SK-N-SH (cell line): Measurements from ENCODE around the gene SASH1. TPM values are rescaled to one million over a fixed set of nuclear protein-coding genes. Genes with fewer than 3 reads are reported as not detected.

Experiments used
- CTCF ChIA-PET: fragments of 300-600, 350-600 bp; formaldehyde crosslinking; extraction: SDS; loops from one replicate; lab custom pipeline; 2021; lab: Yijun Ruan, JAX
- POLR2A ChIA-PET: fragments of 350-600 bp; sonication (Branson Sonifier 250); formaldehyde crosslinking; extraction: SDS; loops from one replicate; lab custom pipeline; 2020; ENCODE audit warnings: antibody characterized with exemption, inconsistent platforms; lab: Yijun Ruan, JAX
- DNase-seq: peaks from one replicate; pipeline ENCODE4 v3.0.0; 2012
- H2AFZ ChIP-seq: fragments of 200-600 bp; sonication (generic); 2 replicates; pipeline ENCODE4 v1.8.1; 2016; ENCODE audit warnings: antibody characterized with exemption, mild to moderate bottlenecking, low read depth
- H3F3A ChIP-seq: fragments of 200-600 bp; sonication (generic); replicated peaks from 2 replicates; pipeline ENCODE3; 2016; ENCODE audit warnings: antibody characterized with exemption, mild to moderate bottlenecking; ENCODE audit not compliant: insufficient read depth
- H3K27ac ChIP-seq, 2 experiments: fragments of 200-500 bp in 1 of 2; fragments of 200-600 bp in 1 of 2; sonication (Bioruptor generic) in 1 of 2; sonication (generic), shearing (Covaris generic) in 1 of 2; 2 replicates each; pipeline versions ENCODE4 v1.5.1 to v1.6.1; 2014 to 2016; ENCODE audit warnings: low read depth in 2 of 2, inconsistent platforms in 1 of 2, low read length in 1 of 2, mild to moderate bottlenecking in 1 of 2, mixed read lengths in 1 of 2
- H3K27me3 ChIP-seq: fragments of 200-600 bp; sonication (generic), shearing (Covaris generic); 2 replicates; pipeline ENCODE4 v1.6.1; 2016; ENCODE audit warnings: mixed run types; ENCODE audit not compliant: insufficient read depth
- H3K36me3 ChIP-seq, 2 experiments: fragments of 200-500 bp in 1 of 2; fragments of 200-600 bp in 1 of 2; sonication (Bioruptor generic) in 1 of 2; sonication (generic) in 1 of 2; replicated peaks in 1 of 2; 2 replicates each; pipeline versions ENCODE3 to v1.5.1; 2014 to 2016; ENCODE audit warnings: low read length in 1 of 2, mild to moderate bottlenecking in 1 of 2; ENCODE audit not compliant: insufficient read depth in 2 of 2, control insufficient read depth in 1 of 2
- H3K4me1 ChIP-seq, 2 experiments: fragments of 200-500 bp in 1 of 2; fragments of 200-600 bp in 1 of 2; sonication (Bioruptor generic) in 1 of 2; sonication (generic), shearing (Covaris generic) in 1 of 2; 2 replicates each; pipeline versions ENCODE4 v1.5.1 to v1.6.1; 2014 to 2016; ENCODE audit warnings: low read depth in 1 of 2, low read length in 1 of 2, mixed run types in 1 of 2; ENCODE audit not compliant: insufficient read depth in 2 of 2, control insufficient read depth in 1 of 2
- H3K4me2 ChIP-seq: fragments of 200-600 bp; sonication (generic), shearing (Covaris generic); 2 replicates; pipeline ENCODE4 v1.6.1; 2017; ENCODE audit warnings: mixed run types
- H3K4me3 ChIP-seq, 2 experiments: fragments of 200-500 bp in 1 of 2; fragments of 200-600 bp in 1 of 2; sonication (Bioruptor generic) in 1 of 2; sonication (generic), shearing (Covaris generic) in 1 of 2; 2 replicates each; pipeline versions ENCODE4 v1.5.1 to v1.8.1; 2014 to 2016; ENCODE audit warnings: low read depth in 2 of 2, inconsistent platforms in 1 of 2, low read length in 1 of 2, mild to moderate bottlenecking in 1 of 2, mixed read lengths in 1 of 2, moderate library complexity in 1 of 2
- H3K79me2 ChIP-seq: fragments of 200-600 bp; sonication (generic); 2 replicates; pipeline ENCODE4 v1.8.1; 2017; ENCODE audit warnings: mild to moderate bottlenecking; ENCODE audit not compliant: insufficient read depth
- H3K9ac ChIP-seq: fragments of 200-600 bp; sonication (generic); 2 replicates; pipeline ENCODE4 v1.6.1; 2017; ENCODE audit warnings: mixed run types
- H3K9me2 ChIP-seq: fragments of 200-600 bp; sonication (generic); 2 replicates; pipeline ENCODE4 v1.6.1; 2017; ENCODE audit warnings: mixed run types
- H3K9me3 ChIP-seq: fragments of 200-600 bp; sonication (generic); 2 replicates; pipeline ENCODE4 v1.6.1; 2017; ENCODE audit warnings: mixed run types, mild to moderate bottlenecking, moderate library complexity
- H4K20me1 ChIP-seq: fragments of 200-600 bp; sonication (generic); 2 replicates; pipeline ENCODE4 v1.6.1; 2017; ENCODE audit warnings: mild to moderate bottlenecking, mixed run types; ENCODE audit not compliant: insufficient read depth
- EP300 ChIP-seq, 2 experiments: IDR thresholded peaks; 2 replicates each; pipeline versions ENCODE4 v1.4.0 to v1.6.1; 2012; ENCODE audit warnings: borderline replicate concordance in 1 of 2, low read depth in 1 of 2, low read length in 1 of 2
- FOSL2 ChIP-seq: IDR thresholded peaks from 2 replicates; pipeline ENCODE4 v1.4.0; 2012; ENCODE audit warnings: low read depth, mild to moderate bottlenecking, moderate library complexity, borderline replicate concordance
- FOXJ3 ChIP-seq: sonication (generic); formaldehyde crosslinking; IDR thresholded peaks from 2 replicates; pipeline ENCODE4 v1.5.1; 2020; ENCODE audit warnings: mild to moderate bottlenecking, missing genetic modification reagents
- FOXM1 ChIP-seq: IDR thresholded peaks from 2 replicates; pipeline ENCODE4 v1.4.0; 2012; ENCODE audit warnings: low read depth, mild to moderate bottlenecking
- GABPA ChIP-seq: IDR thresholded peaks from 2 replicates; pipeline ENCODE4 v1.4.0; 2012; ENCODE audit warnings: low read depth, mild to moderate bottlenecking
- NRF1 ChIP-seq: IDR thresholded peaks from 2 replicates; pipeline ENCODE4 v1.6.1; 2012; ENCODE audit warnings: low read depth, mild to moderate bottlenecking, low read length
- RCOR1 ChIP-seq: fragments of 150-350 bp; IDR thresholded peaks from 2 replicates; pipeline ENCODE4 v1.6.1; 2017; ENCODE audit warnings: antibody characterized with exemption, low read length
- SIN3A ChIP-seq: IDR thresholded peaks from 2 replicates; pipeline ENCODE4 v1.6.1; 2012; ENCODE audit warnings: low read depth, mild to moderate bottlenecking, low read length, moderate library complexity, borderline replicate concordance
- SMC3 ChIP-seq: IDR thresholded peaks from 2 replicates; pipeline ENCODE4 v1.6.1; 2012; ENCODE audit warnings: low read depth, low read length, improper control_type of control experiment
- TEAD4 ChIP-seq: IDR thresholded peaks from 2 replicates; pipeline ENCODE4 v1.4.0; 2012; ENCODE audit warnings: mild to moderate bottlenecking, borderline replicate concordance; ENCODE audit not compliant: insufficient read depth
- YY1 ChIP-seq: IDR thresholded peaks from 2 replicates; pipeline ENCODE4 v1.4.0; 2012; ENCODE audit warnings: low read depth, mild to moderate bottlenecking
- WGBS: methylation state at CpG from one replicate; pipeline ENCODE4 v1.1.6; 2017; ENCODE audit warnings: low lambda C conversion rate; 5-methylcytosine and 5-hydroxymethylcytosine counted together
- polyA plus RNA-seq, 3 experiments: library from polyadenylated mRNA; depleted of rRNA; stranded (reverse); fragments of >200 nt; gene quantifications; 2 replicates each; pipeline ENCODE4 v1.2.3, GENCODE V29; 2012
- TF ChIP-seq, protein P1 (sequence below): IDR thresholded peaks from 2 replicates; pipeline ENCODE4 v1.6.1; 2012; ENCODE audit warnings: mild to moderate bottlenecking, low read depth, low read length, moderate library complexity
- TF ChIP-seq, protein P2 (sequence below): IDR thresholded peaks from 2 replicates; pipeline ENCODE4 v1.4.0; 2012; ENCODE audit warnings: low read depth
- TF ChIP-seq, protein P3 (sequence below): fragments of 200-600 bp; sonication (generic); IDR thresholded peaks from 2 replicates; pipeline ENCODE4 v1.6.1; 2017; ENCODE audit warnings: antibody characterized with exemption, mild to moderate bottlenecking, moderate library complexity

Gene SASH1
- polyA plus RNA-seq, 1 of the 3 experiments (the other 2 are of a cell fraction): 19.8 TPM

DNA sequence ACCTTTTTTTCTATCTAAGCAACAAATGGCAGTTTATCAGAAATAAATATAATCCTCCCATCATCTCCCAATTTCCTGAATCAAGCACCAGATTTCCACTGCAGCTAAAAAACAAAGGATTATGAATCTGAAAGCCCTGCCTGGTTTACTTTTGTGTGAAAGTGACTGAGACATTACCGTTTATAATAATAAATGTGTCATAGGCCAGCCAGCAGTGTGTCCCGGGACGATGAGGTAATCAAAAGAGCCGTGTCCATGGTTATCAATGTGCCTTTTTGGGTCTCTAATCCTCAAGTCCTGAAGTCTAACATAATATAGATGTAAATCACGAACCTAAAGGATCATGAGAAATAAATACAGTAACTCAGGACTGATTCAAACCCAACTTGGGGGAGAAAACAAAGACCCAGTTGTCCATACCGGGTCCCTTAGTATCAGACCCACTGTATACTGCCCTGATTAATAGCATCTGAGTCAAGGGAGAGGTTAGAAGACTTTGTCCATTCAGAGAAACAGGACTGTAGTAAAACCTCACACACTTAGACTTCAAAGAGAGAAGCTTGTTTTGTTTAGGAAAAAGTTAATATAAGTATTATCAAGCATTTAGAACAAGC lies 149.1 kb downstream of the SASH1 start:
- ChIA-PET CTCF (no interaction called here), POLR2A (no interaction called here)
- Histone ChIP-seq H4K20me1 (no peaks in the 10 kb centered on the region), H3K27ac (peak overlapping the region in 1 of 2 experiments; percentile 81; a peak in 2 of 4 replicates), H3K9me2 (no peaks in the 10 kb centered on the region), H3K4me1 (no peaks in the 10 kb centered on the region; a peak in 1 of 4 replicates), H3K79me2 (peaks cover 36% of the 10 kb centered on the region), H3K36me3 (peaks cover 0 to 26% of the 10 kb centered on the region in 2 experiments), H3K9me3 (no peaks in the 10 kb centered on the region; the same call in 1 of the 2 replicates), H3F3A (peaks cover 20% of the 10 kb centered on the region), H3K4me2 (peak overlapping the region; percentile 41), H3K9ac (peak overlapping the region; percentile 39; the same call in 1 of the 2 replicates), H3K4me3 (no peak overlapping the region), H2AFZ (no peak overlapping the region), H3K27me3 (no peaks in the 10 kb centered on the region)
- WGBS: 28% methylated on average over 6 of the region's 6 CpGs
- TF ChIP-seq FOSL2 (no peak), FOXM1 (no peak)
- DNase-seq: no peak

DNA sequence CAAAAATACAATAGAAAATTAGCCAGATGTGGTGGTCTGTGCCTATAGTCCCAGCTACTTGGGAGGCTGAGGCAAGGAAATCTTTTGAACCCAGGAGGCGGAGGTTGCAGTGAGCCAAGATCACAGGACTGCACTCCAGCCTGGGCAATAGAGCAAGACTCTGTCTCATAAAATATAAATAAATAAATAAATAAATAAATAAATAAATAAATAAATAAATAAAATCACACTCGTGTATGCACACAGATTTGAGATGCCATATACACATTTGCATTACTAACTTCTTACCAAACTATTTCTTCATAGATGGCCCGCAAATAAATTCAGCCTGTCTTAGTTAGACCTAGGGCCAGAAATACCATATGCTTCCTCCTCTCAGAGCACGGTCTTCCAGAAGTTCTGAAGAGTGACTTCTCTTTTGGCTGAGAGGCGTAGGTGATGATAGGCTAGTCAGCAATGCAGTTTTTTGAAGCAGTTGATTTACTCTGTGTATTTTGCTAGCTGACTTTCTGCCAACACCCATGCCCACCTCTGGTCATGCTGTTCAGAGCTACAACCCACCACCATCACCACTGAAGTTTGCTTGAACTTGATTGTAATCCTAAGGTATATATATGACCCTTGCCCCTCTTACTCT lies 150.1 kb downstream of the SASH1 start:
- Histone ChIP-seq H3F3A (peaks cover 26% of the 10 kb centered on the region), H3K79me2 (peaks cover 36% of the 10 kb centered on the region)
- TF ChIP-seq, protein P1, sequence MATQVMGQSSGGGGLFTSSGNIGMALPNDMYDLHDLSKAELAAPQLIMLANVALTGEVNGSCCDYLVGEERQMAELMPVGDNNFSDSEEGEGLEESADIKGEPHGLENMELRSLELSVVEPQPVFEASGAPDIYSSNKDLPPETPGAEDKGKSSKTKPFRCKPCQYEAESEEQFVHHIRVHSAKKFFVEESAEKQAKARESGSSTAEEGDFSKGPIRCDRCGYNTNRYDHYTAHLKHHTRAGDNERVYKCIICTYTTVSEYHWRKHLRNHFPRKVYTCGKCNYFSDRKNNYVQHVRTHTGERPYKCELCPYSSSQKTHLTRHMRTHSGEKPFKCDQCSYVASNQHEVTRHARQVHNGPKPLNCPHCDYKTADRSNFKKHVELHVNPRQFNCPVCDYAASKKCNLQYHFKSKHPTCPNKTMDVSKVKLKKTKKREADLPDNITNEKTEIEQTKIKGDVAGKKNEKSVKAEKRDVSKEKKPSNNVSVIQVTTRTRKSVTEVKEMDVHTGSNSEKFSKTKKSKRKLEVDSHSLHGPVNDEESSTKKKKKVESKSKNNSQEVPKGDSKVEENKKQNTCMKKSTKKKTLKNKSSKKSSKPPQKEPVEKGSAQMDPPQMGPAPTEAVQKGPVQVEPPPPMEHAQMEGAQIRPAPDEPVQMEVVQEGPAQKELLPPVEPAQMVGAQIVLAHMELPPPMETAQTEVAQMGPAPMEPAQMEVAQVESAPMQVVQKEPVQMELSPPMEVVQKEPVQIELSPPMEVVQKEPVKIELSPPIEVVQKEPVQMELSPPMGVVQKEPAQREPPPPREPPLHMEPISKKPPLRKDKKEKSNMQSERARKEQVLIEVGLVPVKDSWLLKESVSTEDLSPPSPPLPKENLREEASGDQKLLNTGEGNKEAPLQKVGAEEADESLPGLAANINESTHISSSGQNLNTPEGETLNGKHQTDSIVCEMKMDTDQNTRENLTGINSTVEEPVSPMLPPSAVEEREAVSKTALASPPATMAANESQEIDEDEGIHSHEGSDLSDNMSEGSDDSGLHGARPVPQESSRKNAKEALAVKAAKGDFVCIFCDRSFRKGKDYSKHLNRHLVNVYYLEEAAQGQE: no peak
- TF ChIP-seq GABPA: no peak
- TF ChIP-seq FOXM1: no peak
- no peak for TF ChIP-seq SIN3A
- no peak for TF ChIP-seq SMC3
- TF ChIP-seq YY1: no peak
- no peak for TF ChIP-seq FOXJ3 (CRISPR knock-in tag)
- no peak for TF ChIP-seq NRF1
- TF ChIP-seq, protein P2, sequence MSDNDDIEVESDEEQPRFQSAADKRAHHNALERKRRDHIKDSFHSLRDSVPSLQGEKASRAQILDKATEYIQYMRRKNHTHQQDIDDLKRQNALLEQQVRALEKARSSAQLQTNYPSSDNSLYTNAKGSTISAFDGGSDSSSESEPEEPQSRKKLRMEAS: no peak
- TF ChIP-seq, protein P3, sequence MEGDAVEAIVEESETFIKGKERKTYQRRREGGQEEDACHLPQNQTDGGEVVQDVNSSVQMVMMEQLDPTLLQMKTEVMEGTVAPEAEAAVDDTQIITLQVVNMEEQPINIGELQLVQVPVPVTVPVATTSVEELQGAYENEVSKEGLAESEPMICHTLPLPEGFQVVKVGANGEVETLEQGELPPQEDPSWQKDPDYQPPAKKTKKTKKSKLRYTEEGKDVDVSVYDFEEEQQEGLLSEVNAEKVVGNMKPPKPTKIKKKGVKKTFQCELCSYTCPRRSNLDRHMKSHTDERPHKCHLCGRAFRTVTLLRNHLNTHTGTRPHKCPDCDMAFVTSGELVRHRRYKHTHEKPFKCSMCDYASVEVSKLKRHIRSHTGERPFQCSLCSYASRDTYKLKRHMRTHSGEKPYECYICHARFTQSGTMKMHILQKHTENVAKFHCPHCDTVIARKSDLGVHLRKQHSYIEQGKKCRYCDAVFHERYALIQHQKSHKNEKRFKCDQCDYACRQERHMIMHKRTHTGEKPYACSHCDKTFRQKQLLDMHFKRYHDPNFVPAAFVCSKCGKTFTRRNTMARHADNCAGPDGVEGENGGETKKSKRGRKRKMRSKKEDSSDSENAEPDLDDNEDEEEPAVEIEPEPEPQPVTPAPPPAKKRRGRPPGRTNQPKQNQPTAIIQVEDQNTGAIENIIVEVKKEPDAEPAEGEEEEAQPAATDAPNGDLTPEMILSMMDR: no peak
- no peak for TF ChIP-seq EP300 (IDR thresholded peaks at IDR 0.05; ENCODE audit: borderline replicate concordance in 1 of 2, low read depth in 1 of 2, low read length in 1 of 2)
- no peak for TF ChIP-seq RCOR1
- TF ChIP-seq TEAD4: no peak
- TF ChIP-seq, all 33 proteins: peak for 0
- H3K9me3 ChIP-seq: no peaks in the 10 kb centered on the region; the same call in 1 of the 2 replicates
- peak overlapping the region in 1 of 2 experiments; percentile 81; a peak in 2 of 4 replicates for H3K27ac ChIP-seq
- peaks cover 0 to 3% of the 10 kb centered on the region in 2 experiments; a peak in 1 of 4 replicates for H3K4me1 ChIP-seq
- H2AFZ ChIP-seq: no peak overlapping the region
- DNase-seq: no peak
- H3K9me2 ChIP-seq: no peaks in the 10 kb centered on the region
- H3K9ac ChIP-seq: no peak overlapping the region
- ChIA-PET POLR2A (no interaction called here), CTCF (no interaction called here)
- no peaks in the 10 kb centered on the region for H4K20me1 ChIP-seq
- no peaks in the 10 kb centered on the region for H3K27me3 ChIP-seq
- 74% methylated on average over 5 of the region's 5 CpGs for WGBS
- H3K36me3 ChIP-seq: peaks cover 0 to 24% of the 10 kb centered on the region in 2 experiments
- H3K4me3 ChIP-seq: no peak overlapping the region
- H3K4me2 ChIP-seq: no peak overlapping the region
